H1 (cell line): ENCODE data around the gene CTF1. TPM values are rescaled to one million over a fixed set of nuclear protein-coding genes. Genes with fewer than 3 reads are reported as not detected.
"Not testable (repeated sequence)": the region's sequence is repeated elsewhere in the genome, so short reads cannot be mapped to it uniquely, and the experiment has no call there.

ENCODE experiments used
- CTCF ChIA-PET: fragments of 300-600 bp; sonication (Branson Sonifier 250); formaldehyde crosslinking; loops from one replicate; lab custom pipeline; 2021; ENCODE audit not compliant: partially characterized antibody; lab: Charles Lee
- POLR2A ChIA-PET: fragments of 300-600 bp; sonication (Branson Sonifier 250); formaldehyde crosslinking; loops from one replicate; lab custom pipeline; 2021; ENCODE audit warnings: inconsistent platforms; ENCODE audit not compliant: partially characterized antibody; lab: Charles Lee
- DNase-seq, 2 experiments: peaks; one replicate each; pipeline versions ENCODE4 v3.0.0 to v3.0.0-alpha.2; 2010 to 2022; ENCODE audit warnings: low spot score in 2 of 2, low read depth in 1 of 2, mixed read lengths in 1 of 2
- FAIRE-seq: peaks from 2 replicates; lab custom pipeline; 2011; peaks lifted over from hg19 to GRCh38; lab: Jason Lieb, UNC
- H2AFZ ChIP-seq: 2 replicates; pipeline ENCODE4 v1.8.1; 2012; ENCODE audit warnings: low read length, inconsistent platforms
- H2AK5ac ChIP-seq: 2 replicates; pipeline ENCODE4 v1.6.1; 2013; ENCODE audit warnings: low read depth, low read length
- H2BK120ac ChIP-seq: replicated peaks from 2 replicates; pipeline ENCODE3; 2013; ENCODE audit warnings: low read depth, low read length, inconsistent platforms
- H2BK12ac ChIP-seq: 2 replicates; pipeline ENCODE4 v1.6.1; 2013; ENCODE audit warnings: low read depth, low read length
- H2BK15ac ChIP-seq: 2 replicates; pipeline ENCODE4 v1.6.1; 2013; ENCODE audit warnings: low read length
- H2BK20ac ChIP-seq: 2 replicates; pipeline ENCODE4 v1.6.1; 2013; ENCODE audit warnings: low read length
- H2BK5ac ChIP-seq: 2 replicates; pipeline ENCODE4 v1.6.1; 2013; ENCODE audit warnings: low read depth, low read length
- H3K14ac ChIP-seq: 2 replicates; pipeline ENCODE4 v1.6.1; 2013; ENCODE audit warnings: inconsistent platforms; ENCODE audit not compliant: insufficient read length
- H3K18ac ChIP-seq: 2 replicates; pipeline ENCODE4 v1.6.1; 2013; ENCODE audit warnings: low read length; ENCODE audit errors: extremely low read depth
- H3K23ac ChIP-seq: 2 replicates; pipeline ENCODE4 v1.6.1; 2013; ENCODE audit warnings: inconsistent platforms; ENCODE audit not compliant: insufficient read length
- H3K23me2 ChIP-seq: 2 replicates; pipeline ENCODE4 v1.6.1; 2013; ENCODE audit warnings: low read depth, low read length
- H3K27ac ChIP-seq: 2 replicates; pipeline ENCODE4 v1.6.1; 2011; ENCODE audit warnings: low read depth, low read length, inconsistent platforms
- H3K27me3 ChIP-seq, 4 experiments: replicated peaks in 1 of 4; 1 replicate in 1 of 4; 2 replicates in 3 of 4; pipeline versions ENCODE4 v1.6.1 to v1.8.1; 2011 to 2013; ENCODE audit warnings: low read length in 3 of 4, mild to moderate bottlenecking in 3 of 4, inconsistent platforms in 2 of 4, mixed read lengths in 2 of 4, moderate library complexity in 1 of 4; ENCODE audit not compliant: control insufficient read depth in 3 of 4, insufficient read depth in 3 of 4; ENCODE audit errors: extremely low read depth in 1 of 4
- H3K36me3 ChIP-seq, 4 experiments: 2 replicates each; pipeline versions ENCODE4 v1.6.1 to v1.8.1; 2011 to 2013; ENCODE audit warnings: mild to moderate bottlenecking in 4 of 4, low read length in 3 of 4, moderate library complexity in 2 of 4, control low read depth in 1 of 4, inconsistent platforms in 1 of 4; ENCODE audit not compliant: insufficient read depth in 4 of 4, control insufficient read depth in 2 of 4
- H3K4ac ChIP-seq: replicated peaks from 2 replicates; pipeline ENCODE3; 2013; ENCODE audit warnings: low read length, low read depth, mixed read lengths, inconsistent platforms; ENCODE audit not compliant: insufficient read length
- H3K4me1 ChIP-seq, 4 experiments: replicated peaks in 1 of 4; 1 replicate in 1 of 4; 2 replicates in 3 of 4; pipeline versions ENCODE4 v1.6.1 to v1.8.1; 2011 to 2013; ENCODE audit warnings: low read length in 3 of 4, inconsistent platforms in 2 of 4, mixed read lengths in 1 of 4; ENCODE audit not compliant: insufficient read depth in 4 of 4, control insufficient read depth in 3 of 4
- H3K4me2 ChIP-seq, 2 experiments: 2 replicates each; pipeline versions ENCODE4 v1.6.1 to v1.8.1; 2011 to 2013; ENCODE audit warnings: low read depth in 2 of 2, low read length in 2 of 2, control low read depth in 1 of 2, inconsistent platforms in 1 of 2, mild to moderate bottlenecking in 1 of 2; ENCODE audit not compliant: insufficient read depth in 1 of 2
- H3K4me3 ChIP-seq, 4 experiments: fragments of 200-600, 300-600 bp in 1 of 4; sonication (generic), shearing (Covaris generic), sonication (Bioruptor Twin) in 1 of 4; 2 replicates each; pipeline versions ENCODE4 v1.5.1 to v1.8.1; 2011 to 2016; ENCODE audit warnings: low read length in 4 of 4, low read depth in 3 of 4, control low read depth in 2 of 4, inconsistent platforms in 2 of 4, mild to moderate bottlenecking in 2 of 4, mixed read lengths in 1 of 4, moderate library complexity in 1 of 4; ENCODE audit not compliant: insufficient read depth in 2 of 4; ENCODE audit errors: extremely low read depth in 1 of 4
- H3K56ac ChIP-seq: replicated peaks from 2 replicates; pipeline ENCODE3; 2013; ENCODE audit warnings: low read depth, mild to moderate bottlenecking, mixed read lengths, low read length, inconsistent platforms; ENCODE audit not compliant: insufficient read length
- H3K79me1 ChIP-seq: 2 replicates; pipeline ENCODE4 v1.6.1; 2013; ENCODE audit warnings: low read depth, low read length, control low read depth
- H3K79me2 ChIP-seq, 2 experiments: 2 replicates each; pipeline versions ENCODE4 v1.6.1 to v1.8.1; 2012 to 2013; ENCODE audit warnings: low read length in 2 of 2, mild to moderate bottlenecking in 2 of 2, inconsistent platforms in 1 of 2; ENCODE audit not compliant: insufficient read depth in 2 of 2, control insufficient read depth in 1 of 2
- H3K9ac ChIP-seq, 4 experiments: replicated peaks in 1 of 4; 1 replicate in 1 of 4; 2 replicates in 3 of 4; pipeline versions ENCODE4 v1.6.1 to v1.8.1; 2011 to 2013; ENCODE audit warnings: low read depth in 3 of 4, low read length in 3 of 4, control low read depth in 2 of 4, mild to moderate bottlenecking in 2 of 4, moderate library complexity in 2 of 4, inconsistent platforms in 1 of 4; ENCODE audit errors: extremely low read depth in 1 of 4
- H3K9me3 ChIP-seq, 2 experiments: 2 replicates each; pipeline versions ENCODE4 v1.6.1 to v1.8.1; 2012 to 2013; ENCODE audit warnings: mild to moderate bottlenecking in 2 of 2, moderate library complexity in 2 of 2, control low read depth in 1 of 2, inconsistent platforms in 1 of 2, low read depth in 1 of 2, low read length in 1 of 2, mixed read lengths in 1 of 2; ENCODE audit not compliant: insufficient read depth in 2 of 2
- H4K20me1 ChIP-seq, 2 experiments: replicated peaks in 1 of 2; 2 replicates each; pipeline versions ENCODE3 to v1.8.1; 2011 to 2013; ENCODE audit warnings: inconsistent platforms in 2 of 2, low read length in 2 of 2, mild to moderate bottlenecking in 1 of 2; ENCODE audit not compliant: insufficient read depth in 2 of 2, control insufficient read depth in 1 of 2
- H4K5ac ChIP-seq: 2 replicates; pipeline ENCODE4 v1.6.1; 2013; ENCODE audit warnings: low read length, low read depth, mixed read lengths, inconsistent platforms; ENCODE audit not compliant: insufficient read length
- H4K8ac ChIP-seq: 2 replicates; pipeline ENCODE4 v1.8.0; 2013; ENCODE audit warnings: mild to moderate bottlenecking, moderate library complexity, low read length, inconsistent platforms; ENCODE audit not compliant: insufficient read depth; ENCODE audit errors: extremely low read depth
- H4K91ac ChIP-seq: replicated peaks from 2 replicates; pipeline ENCODE3; 2013; ENCODE audit warnings: low read length, mixed read lengths, inconsistent platforms; ENCODE audit not compliant: insufficient read length
- GABPA ChIP-seq: IDR thresholded peaks from 2 replicates; pipeline ENCODE4 v1.6.1; 2011; ENCODE audit warnings: mild to moderate bottlenecking, low read length, moderate library complexity, borderline replicate concordance; ENCODE audit not compliant: insufficient read depth
- RFX5 ChIP-seq: IDR thresholded peaks from 2 replicates; pipeline ENCODE4 v1.6.1; 2011; ENCODE audit warnings: low read depth, low read length, improper control_type of control experiment, borderline replicate concordance
- SIX5 ChIP-seq: IDR thresholded peaks from 2 replicates; pipeline ENCODE4 v1.6.1; 2011; ENCODE audit warnings: mild to moderate bottlenecking, low read depth, low read length
- TBP ChIP-seq: IDR thresholded peaks from 2 replicates; pipeline ENCODE4 v1.6.1; 2011; ENCODE audit warnings: low read depth, low read length, improper control_type of control experiment
- WGBS, 2 experiments: shearing (Covaris generic) in 1 of 2; methylation state at CpG; one replicate each; pipeline versions ENCODE4 v1.1.6 to v1.1.7; 2013 to 2015; ENCODE audit warnings: low lambda C conversion rate in 2 of 2, mixed read lengths in 2 of 2, inconsistent platforms in 1 of 2, low coverage in 1 of 2, missing lambda C conversion rate in 1 of 2; ENCODE audit not compliant: insufficient replicate concordance in 2 of 2, insufficient coverage in 1 of 2, insufficient read length in 1 of 2; ENCODE audit errors: extremely low coverage in 1 of 2, missing lambda C conversion rate in 1 of 2; 5-methylcytosine and 5-hydroxymethylcytosine counted together
- polyA plus RNA-seq, 7 experiments: library from polyadenylated mRNA; depleted of rRNA in 3 of 7; stranded (reverse) in 5 of 7; unstranded in 2 of 7; fragments of >200 nt in 5 of 7; fragments of 200-250 nt in 2 of 7; gene quantifications; 1 replicate in 5 of 7; 2 replicates in 1 of 7; 4 replicates in 1 of 7; pipeline versions ENCODE4 v1.2.1 to v1.2.3, GENCODE V29; 2011 to 2013; ENCODE audit warnings: missing spikeins in 2 of 7, mixed read lengths in 2 of 7
- total RNA-seq: library from RNA; stranded (reverse); fragmentation: NEBNext Ultra II Directional; extraction: Animal tissue kit (Norgen Biotek cat#: 25700); gene quantifications from 2 replicates; pipeline ENCODE4 v1.2.1, GENCODE V29; 2021

Gene CTF1
- total and polyA plus RNA-seq, 2 of the 8 experiments (the other 6 are each of a cell fraction or from before 2014, with no cell fraction given), result 0.97 to 3.4 TPM

DNA sequence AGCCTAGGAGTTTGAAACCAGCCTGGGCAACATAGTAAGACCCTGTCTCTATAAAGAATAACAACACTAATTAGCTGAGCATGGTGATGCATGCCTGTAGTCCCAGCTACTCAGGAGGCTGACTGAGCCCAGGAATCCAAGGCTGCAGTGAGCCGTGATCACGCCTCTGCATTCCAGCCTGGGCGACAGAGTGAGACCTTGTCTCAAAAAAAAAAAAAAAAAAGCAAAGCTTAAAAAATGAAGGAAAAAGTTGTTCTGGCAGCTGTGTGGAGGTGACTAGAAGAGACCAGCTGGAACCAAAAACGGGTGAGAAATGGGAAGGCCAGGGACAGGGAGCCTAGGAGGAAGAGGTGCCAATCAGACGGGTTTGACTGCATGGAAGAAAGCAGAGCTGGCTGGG lies 6.7 kb upstream of the CTF1 start (continued):
- TF ChIP-seq TBP (no peak), GABPA (no peak), RFX5 (no peak), SIX5 (no peak)

DNA sequence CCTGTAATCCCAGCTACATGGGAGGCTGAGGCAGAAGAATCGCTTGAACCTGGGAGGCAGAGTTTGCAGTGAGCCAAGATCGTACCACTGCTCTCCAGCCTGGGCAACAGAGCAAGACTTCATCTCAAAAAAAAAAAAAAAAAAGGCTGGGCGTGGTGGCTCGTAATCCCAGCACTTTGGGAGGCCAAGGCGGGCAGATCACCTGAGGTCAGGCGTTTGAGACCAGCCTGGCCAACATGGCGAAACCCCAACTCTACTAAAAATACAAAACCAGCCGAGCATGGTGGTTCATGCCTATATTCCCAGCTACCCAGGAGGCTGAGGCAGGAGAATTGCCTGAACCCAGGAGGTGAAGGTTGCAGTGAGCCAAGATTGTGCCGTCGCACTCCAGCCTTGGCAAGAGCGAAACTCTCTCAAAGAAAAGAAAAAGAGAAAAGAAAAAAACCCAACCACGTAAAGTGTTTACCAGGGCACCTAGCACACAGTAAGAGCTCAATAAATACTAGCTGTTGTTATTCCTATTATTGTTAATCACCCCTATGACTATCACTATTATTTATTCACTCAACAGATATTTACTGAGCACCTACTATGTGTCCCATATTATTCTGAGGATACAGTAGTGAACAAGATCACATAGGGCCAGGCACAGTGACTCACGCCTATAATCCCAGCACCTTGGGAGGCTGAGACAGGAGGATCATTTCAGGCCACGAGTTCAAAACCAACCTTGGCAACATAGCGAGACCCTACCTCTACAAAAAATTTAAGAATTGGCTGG lies 5.2 kb upstream of the CTF1 start:
- ChIA-PET CTCF (interaction anchor here (0.6 to 3.2 kb wide), 5 partner anchors 10 to 104 kb away, joined by 3 to 16 read pairs (median 3); partner anchors contain the start of gene ZNF629), POLR2A (interaction anchor here (1.3 to 3.9 kb wide), 5 partner anchors 10 to 16 kb away, joined by 4 to 25 read pairs (median 4); no protein-coding TSS in a partner anchor)
- H2BK120ac ChIP-seq, H3K4me2 ChIP-seq, H3K56ac ChIP-seq, H3K4ac ChIP-seq, FAIRE-seq, H3K36me3 ChIP-seq, H3K9ac ChIP-seq, H3K9me3 ChIP-seq, H4K8ac ChIP-seq, H2AK5ac ChIP-seq, H2BK12ac ChIP-seq, H3K79me2 ChIP-seq, H3K14ac ChIP-seq, H3K27ac ChIP-seq, H4K20me1 ChIP-seq, H2AFZ ChIP-seq, H2BK15ac ChIP-seq, H3K18ac ChIP-seq, H2BK20ac ChIP-seq, H2BK5ac ChIP-seq, H4K5ac ChIP-seq, H4K91ac ChIP-seq, H3K79me1 ChIP-seq, H3K23ac ChIP-seq, H3K4me3 ChIP-seq, DNase-seq: not testable (repeated sequence)
- WGBS, 2 experiments, result 88% methylated on average over 15 of the region's 15 CpGs; no CpG with 5 or more reads in 1 of the 2 experiments
- Histone ChIP-seq H3K4me1 (peaks cover 4 to 13% (median 12%) of the 10 kb centered on the region in 4 experiments), H3K27me3 (peaks cover 0 to 13% (median 7%) of the 10 kb centered on the region in 4 experiments; a peak in 5 of 7 replicates), H3K23me2 (peaks cover 13% of the 10 kb centered on the region)
